OCI-LY3 (cell line): ENCODE results near the gene AGAP1.

Source experiments
- CTCF ChIP-seq: fragments of 200-600, 300-600 bp; sonication (generic); IDR thresholded peaks from 2 replicates; pipeline ENCODE4 v1.5.1; 2014; ENCODE audit warnings: antibody characterized with exemption, low read length, low read depth
- EZH2phosphoT487 ChIP-seq: fragments of 200-600 bp; shearing (Covaris generic); IDR thresholded peaks from 2 replicates; pipeline ENCODE4 v1.6.1; 2018; ENCODE audit warnings: antibody characterized with exemption, mixed run types, low read depth

GRCh38 chr2:235754357-235755207 is 260.7 kb downstream of the AGAP1 start:
- TF ChIP-seq CTCF (no peak), EZH2phosphoT487 (no peak)
